NCI-H187 (cell line): ENCODE results near the gene STH.
"Not testable (repeated sequence)": the region's sequence is repeated elsewhere in the genome, so short reads cannot be mapped to it uniquely, and the experiment has no call there.

Experiments used
- DNase-seq, 2 experiments: peaks; one replicate each; lab custom pipeline; 2025; lab: John Stamatoyannopoulos, UW

The STH gene, protein sequence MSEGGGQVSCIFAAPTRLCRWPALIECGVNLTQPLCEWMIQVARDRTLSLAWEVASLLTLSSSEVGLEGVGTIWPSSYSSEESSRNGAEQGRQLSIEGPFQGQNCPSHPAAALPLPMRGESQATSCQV

DNA sequence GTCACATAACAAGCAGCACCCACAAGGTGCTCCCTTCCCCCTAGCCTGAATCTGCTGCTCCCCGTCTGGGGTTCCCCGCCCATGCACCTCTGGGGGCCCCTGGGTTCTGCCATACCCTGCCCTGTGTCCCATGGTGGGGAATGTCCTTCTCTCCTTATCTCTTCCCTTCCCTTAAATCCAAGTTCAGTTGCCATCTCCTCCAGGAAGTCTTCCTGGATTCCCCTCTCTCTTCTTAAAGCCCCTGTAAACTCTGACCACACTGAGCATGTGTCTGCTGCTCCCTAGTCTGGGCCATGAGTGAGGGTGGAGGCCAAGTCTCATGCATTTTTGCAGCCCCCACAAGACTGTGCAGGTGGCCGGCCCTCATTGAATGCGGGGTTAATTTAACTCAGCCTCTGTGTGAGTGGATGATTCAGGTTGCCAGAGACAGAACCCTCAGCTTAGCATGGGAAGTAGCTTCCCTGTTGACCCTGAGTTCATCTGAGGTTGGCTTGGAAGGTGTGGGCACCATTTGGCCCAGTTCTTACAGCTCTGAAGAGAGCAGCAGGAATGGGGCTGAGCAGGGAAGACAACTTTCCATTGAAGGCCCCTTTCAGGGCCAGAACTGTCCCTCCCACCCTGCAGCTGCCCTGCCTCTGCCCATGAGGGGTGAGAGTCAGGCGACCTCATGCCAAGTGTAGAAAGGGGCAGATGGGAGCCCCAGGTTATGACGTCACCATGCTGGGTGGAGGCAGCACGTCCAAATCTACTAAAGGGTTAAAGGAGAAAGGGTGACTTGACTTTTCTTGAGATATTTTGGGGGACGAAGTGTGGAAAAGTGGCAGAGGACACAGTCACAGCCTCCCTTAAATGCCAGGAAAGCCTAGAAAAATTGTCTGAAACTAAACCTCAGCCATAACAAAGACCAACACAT, at the start of gene STH:
STH (plus strand) TSS at position 264 of the 913 bp plus-strand sequence; CDS start at position 294, 30 bp downstream.
- DNase-seq, result no peak

DNA sequence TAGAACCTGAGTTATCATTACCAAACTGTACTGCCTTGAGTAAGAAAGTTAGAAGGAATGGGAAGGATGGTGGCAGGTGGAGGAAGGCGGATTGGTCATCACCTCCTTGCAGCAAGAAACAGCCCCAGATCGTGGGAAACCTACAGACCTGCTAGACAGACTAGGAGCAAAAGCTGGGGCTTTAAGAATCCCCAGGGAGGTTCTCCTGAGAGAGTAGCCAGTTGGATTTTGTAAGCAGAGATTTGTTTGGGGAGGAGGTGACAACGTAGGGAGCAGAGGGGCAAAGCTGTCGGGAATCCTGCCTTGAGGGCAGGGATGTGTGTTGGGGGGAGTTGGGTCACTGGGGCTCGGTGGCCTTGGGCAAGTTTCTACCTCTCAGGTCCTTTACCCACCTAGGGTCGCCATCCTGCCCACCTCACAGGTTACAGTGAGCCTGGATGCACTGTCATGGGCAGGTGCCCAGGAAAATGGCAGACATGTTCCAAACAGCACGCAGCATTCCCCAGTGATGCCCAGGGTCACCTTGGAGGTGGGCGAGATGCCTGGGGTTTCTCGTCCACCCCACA, 49.2 kb upstream of the STH start:
- no peak for DNase-seq

DNA sequence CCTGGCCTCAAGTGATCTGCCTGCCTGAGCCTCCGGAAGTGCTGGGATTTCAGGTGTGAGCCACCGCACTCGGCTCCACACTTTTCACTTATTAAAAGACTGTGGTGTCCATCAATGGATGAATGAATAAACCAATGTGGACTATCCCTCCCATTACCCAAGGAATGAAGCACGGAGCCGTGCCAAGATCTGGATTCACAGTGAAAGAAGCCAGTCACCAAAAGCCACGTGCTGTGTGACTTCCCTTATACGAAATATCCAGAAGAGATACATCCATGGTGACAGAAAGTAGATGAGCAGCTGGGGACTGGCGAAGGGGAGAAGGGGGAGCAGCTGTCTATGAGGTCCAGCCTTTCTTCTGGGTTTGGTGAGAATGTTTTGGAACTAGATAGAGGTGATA, 48.2 kb upstream of the STH start:
- DNase-seq, result no peak

DNA sequence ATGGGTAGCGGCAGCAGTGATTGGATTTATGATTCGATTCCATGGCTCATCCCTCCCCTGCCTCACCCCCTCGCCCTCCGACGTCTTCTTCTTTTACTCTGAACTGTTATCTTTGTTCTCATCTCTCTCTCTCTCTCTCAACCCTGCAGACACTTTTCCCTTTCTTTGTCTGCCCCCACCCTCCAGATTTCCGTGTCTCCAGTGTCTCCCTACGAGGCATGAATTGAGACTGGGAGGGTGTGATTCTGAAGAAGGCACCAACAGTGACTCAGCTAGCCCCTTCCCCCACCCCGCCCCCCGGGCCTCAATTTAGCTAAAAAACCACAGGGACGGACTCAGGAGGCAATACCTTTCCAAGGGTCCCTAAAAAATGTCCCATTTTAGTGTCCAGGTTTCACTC, 47.6 kb upstream of the STH start:
- DNase-seq, result no peak

DNA sequence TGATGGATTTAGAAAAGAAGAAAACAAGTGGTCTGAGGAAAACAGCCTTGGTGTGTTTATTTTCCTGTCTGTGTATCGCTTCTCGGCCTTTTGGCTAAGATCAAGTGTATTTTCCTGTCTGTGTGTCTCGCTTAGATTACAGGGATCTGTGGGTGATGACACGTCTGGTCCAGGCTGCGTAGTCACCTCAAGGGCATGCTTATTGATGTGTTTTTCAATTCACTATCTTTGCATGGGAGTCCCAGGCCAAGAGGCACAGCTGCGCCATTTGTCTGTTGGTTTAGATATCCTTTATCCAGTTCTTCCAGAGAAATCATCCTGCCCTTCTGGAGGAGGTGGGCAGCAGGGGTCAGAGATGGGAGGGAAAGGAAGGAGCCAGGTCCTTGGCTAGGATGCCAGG, 47.1 kb upstream of the STH start:
- no peak for DNase-seq

DNA sequence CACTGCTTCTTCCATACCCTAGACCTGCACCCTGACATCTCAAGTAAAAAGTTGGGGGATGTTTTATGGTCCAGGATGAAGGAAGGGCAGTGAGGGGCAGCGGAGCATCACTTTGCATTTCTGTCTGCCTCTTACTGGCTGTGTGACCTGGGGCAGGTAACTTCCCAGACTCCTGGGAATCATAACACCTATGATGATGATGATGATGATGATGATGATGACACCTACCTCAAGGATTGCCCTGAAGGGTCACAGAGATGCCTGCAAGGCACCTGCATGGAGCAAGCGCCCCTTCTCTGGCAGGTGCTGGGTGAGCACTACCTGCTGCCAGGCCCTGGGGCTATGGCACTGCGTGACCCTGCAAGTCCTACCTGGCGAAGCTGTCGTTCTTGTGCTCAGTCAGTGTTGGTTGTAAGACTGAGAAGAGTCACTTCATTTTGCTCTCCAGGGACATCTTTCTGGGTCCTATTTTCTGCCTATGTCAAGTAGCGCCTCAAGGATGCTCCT, 46.2 kb upstream of the STH start:
- no peak for DNase-seq

DNA sequence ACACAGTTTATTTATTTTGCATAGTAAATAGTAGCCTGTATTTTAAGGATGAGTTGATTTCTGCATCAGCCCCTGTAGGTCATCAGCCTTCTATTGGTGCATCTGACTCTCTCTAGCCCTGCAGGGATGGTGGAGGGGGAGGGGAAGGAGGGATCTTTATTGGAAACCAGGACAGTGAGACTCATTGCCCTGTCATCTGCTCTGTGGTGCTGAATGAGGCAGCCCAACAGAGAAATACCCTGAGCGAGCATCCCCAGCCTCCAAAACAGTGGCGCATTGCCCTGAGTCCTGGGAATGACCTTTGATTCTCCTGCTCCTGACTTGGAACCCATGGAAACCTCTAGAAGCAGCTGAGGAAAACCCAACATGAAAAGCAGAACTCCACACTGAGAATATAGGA, 45.5 kb upstream of the STH start:
- no peak for DNase-seq

DNA sequence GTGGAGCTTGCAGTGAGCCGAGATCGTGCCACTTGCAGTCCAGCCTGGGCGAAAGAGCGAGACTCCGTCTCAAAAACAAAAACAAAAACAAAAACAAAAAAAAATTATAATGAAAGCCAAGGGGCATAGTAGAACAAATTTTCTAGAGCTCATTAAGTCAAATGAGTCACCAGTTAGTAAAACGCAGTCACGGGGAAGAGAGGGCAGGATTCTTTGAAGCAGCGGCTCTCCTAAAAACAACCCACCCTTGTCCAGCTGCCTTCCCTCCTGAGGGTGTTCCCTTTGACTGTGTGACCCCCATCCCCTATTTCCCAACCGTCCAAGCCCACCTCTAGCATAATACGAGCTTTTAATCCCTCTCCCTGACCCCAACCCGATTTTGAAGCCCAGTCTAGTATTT, 44.1 kb upstream of the STH start:
- no peak for DNase-seq

DNA sequence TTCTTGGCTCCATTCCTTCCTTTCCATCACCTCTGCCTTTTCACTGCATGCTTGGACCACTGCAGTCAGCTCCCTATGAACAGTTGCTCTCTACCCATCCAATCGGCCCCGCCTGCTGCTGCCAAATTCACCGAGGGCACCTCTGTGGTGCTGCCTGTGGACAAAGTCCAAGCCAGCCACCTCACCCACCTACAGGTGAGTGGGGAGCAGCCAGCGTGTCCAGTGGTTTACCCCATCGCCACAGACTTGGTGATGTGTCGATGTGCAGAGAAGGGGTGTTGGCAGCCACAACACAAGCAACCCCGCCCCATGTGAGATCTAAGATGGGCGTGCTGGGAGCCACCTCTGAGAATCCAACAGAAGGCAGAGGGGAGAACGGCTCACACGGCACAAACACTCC, 43.7 kb upstream of the STH start:
- no peak for DNase-seq

DNA sequence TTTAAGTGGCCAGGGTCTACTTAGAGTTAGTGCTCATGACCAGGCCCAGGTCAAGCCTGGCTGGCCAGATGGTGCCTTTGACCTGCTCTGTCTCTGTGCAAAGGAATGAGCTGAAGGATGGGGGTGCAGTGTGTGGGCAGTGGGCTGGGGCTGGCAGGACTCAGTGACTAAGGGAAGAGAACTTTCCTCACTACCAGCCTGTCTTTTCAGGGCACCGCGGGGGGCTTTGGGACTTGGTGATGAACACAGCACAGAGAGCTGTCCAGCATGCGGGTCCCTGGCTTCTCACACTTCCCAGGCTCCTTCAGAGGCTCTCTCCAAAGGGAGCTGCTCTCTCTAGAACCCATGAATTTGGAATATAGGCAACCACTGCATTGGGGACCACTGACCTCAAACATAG, 43.0 kb upstream of the STH start:
- DNase-seq, result no peak

DNA sequence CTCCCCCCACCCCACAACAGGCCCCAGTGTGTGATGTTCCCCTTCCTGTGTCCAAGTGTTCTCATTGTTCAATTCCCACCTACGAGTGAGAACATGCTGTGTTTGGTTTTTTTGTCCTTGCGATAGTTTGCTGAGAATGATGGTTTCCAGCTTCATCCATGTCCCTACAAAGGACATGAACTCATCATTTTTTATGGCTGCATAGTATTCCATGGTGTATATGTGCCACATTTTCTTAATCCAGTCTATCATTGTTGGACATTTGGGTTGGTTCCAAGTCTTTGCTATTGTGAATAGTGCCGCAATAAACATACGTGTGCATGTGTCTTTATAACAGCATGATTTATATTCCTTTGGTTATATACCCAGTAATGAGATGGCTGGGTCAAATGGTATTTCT, 42.3 kb upstream of the STH start:
- not testable (repeated sequence) for DNase-seq

DNA sequence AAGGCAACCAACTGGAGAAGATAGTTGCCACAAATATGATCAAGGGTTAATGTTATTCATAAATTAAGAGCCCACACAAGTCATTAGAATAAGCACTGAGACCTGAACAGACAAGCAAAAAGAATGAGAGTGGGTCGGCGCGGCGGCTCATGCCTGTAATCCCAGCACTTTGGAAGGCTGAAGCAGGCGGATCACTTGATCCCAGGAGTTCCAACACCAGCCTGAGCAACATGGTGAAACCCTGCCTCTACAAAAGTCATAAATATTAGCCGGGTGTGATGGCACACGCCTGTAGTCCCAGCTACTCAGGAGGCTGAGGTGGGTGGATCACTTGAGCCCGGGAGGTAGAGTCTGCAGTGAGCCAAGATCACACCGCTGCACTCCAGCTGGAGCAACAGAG, 40.7 kb upstream of the STH start:
- no peak for DNase-seq

DNA sequence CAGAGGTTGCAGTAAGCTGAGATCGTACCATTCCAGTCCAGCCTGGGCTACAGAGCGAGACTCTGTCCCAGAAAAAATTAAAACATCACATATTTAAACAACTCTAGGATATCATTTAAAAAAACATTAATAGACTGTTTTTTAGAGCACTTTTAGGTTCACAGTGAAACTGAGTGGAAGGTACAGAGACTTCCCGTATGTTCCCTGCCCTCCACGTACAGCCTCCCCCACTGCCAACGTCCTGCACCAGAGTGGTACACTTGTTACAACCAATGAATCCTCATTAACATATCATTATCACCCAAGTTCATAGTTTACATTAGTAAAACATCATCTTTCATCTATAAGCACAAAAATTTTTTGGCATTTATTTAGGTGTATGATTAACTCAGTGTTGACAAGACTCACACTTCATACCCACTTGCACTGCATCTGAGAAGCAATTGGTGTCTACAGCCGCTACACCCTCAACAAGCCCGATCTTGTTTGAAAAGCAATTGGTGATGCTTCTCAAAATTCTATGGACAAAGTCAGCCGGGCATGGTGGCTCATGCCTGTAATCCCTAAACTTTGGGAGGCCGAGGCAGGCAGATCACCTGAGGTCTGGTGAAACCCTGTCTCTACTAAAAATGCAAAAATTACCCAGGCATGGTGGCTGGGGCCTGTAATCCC, 39.9 kb upstream of the STH start:
- no peak for DNase-seq

DNA sequence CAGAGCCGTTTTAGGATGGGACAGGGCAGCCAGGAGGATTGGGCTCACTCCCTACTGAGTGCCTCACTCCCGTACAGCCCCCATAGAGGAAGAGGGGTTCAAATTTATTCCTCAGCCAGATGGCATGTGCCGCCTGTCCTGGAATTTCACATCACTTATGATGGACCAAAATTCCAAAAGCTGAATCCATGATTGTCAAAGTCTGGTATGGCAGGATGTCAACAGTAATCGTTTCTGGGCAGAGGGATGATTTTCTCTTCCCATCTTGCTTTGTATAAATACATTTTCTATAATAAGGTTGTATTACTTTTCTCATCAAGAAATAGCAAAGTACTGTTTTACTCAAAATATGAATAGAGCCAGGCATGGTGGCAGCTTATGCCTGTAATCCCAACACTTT, 38.7 kb upstream of the STH start:
- DNase-seq, result no peak

DNA sequence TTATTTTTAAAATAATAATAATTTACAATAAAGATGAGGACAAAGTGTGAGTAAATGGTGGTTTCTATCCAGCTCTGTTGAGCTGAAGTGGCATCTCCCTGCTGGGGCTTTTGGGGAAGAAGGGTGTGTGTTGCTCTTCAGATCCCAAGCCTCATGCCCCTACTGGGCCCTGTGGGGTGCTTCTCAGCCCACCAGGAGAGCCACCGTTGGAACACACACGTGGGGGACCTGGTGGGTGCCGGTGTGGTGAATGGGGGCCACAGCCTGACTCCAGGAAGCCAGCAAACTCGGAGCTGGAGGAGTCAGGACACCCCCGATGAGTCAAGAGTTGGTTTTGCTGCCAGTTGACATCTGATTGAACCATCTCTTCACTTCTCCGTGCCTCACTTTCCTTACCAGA, 37.8 kb upstream of the STH start:
- no peak for DNase-seq

DNA sequence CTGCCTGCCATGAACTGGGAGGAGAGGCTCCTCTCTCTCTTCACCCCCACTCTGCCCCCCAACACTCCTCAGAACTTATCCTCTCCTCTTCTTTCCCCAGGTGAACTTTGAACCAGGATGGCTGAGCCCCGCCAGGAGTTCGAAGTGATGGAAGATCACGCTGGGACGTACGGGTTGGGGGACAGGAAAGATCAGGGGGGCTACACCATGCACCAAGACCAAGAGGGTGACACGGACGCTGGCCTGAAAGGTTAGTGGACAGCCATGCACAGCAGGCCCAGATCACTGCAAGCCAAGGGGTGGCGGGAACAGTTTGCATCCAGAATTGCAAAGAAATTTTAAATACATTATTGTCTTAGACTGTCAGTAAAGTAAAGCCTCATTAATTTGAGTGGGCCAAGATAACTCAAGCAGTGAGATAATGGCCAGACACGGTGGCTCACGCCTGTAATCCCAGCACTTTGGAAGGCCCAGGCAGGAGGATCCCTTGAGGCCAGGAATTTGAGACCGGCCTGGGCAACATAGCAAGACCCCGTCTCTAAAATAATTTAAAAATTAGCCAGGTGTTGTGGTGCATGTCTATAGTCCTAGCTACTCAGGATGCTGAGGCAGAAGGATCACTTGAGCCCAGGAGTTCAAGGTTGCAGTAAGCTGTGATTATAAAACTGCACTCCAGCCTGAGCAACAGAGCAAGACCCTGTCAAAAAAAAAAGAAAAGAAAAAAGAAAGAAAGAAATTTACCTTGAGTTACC, 36.7 kb upstream of the STH start:
- no peak for DNase-seq

DNA sequence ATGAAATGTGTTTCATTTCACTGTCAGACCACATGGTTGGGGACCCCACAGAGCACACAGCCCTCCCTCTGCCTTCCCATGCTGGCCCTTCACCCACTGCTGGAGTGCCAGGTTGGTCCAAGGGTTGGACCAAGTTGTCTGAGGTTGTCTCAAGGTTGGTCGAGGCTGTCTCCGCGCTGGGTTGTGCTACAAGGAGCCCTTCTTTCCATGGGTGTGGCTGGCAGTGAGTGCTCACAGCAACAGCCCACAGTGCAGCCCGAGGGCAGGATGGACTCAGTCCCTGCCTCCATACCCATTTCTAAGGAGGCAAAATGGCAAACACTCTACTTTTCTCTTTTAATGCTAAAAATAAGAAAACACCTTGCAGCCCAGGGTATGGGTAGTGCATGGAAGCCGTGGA, 35.8 kb upstream of the STH start:
- DNase-seq, result no peak

DNA sequence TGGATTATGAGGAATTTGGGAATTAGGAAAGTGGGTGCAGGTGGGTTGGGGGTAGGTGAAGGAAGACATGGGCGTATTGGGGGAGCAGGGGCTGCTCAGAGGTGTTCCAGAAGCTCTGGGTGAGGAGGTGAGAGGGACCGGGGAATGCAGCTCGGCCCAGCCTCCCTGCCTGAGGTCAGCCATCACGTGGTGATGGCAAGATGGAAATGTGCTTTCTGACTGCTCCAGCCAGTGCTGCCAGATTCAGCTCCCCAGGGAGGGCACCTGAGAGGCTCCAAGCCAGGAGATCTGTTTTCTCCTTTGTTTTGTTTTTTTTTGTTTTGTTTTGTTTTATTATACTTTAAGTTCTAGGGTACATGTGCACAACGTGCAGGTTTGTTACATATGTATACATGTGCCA, 35.2 kb upstream of the STH start:
- DNase-seq, result no peak

DNA sequence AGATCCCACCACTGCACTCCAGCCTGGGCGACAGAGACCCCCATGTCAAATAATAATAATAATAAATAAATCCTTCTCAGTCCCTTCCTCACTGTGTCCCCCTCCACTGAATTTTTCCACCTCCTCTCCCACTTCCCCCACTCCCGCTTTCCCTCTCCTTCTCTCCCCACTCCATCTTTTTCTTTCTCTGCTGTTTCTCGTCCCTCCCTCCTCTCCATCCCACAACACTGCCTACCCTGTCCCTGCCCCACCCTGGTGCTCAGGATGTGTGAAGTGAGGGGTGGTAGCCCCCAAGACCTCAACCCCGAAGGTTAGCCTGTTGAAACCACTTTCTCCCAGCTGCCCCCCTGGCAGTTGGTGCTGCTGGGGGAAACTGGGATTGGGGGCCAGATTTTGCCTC, 34.4 kb upstream of the STH start:
- no peak for DNase-seq

DNA sequence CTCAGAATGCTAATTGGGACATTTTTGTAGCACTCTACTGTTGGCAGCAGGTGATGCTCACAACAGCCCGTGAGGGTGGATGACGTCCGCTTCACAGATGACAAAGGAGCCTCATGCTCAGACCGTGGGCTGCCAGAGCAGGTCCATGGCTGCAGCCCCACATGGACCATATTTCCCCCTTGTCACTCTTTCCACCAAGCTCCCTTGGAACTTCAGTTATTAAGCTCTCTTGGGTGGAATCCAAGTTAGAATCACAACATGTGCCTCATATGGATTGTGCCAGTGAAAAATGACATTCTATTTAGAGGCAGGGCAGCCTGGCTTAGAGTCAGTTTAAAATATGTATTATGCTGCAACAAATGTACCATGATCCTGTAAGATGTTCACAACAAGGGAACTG, 33.2 kb upstream of the STH start:
- no peak for DNase-seq

DNA sequence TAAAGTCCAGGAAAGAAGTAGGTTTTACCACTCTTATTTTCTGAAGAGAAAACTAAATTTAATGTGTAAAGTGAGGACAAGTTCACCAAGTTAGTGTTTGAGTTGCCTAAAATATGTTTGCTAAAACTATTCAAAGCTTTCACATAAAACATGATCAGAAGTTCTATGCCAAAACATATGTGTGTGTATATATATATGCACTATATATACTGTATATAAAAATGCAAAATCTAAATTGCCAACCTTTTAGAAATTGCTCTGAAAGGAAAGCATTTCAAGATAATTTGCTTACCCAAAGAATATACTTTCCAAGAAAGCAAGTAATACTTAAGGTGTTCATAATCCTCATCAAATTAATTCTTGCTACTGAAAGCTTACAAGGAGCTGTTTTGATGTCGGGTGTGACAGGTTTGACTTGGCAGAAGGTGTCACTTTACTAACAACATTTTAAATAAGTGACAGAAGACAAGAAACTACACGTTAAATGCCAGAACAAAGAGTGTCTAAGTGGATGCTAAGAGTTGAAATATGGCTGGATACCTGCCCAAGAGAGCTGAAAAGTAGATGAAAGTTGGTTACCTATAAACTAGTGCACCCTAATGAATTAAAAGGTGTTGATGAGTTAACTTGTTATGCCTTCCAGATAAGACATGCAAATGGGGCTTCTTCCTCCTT, 32.3 kb upstream of the STH start:
- DNase-seq, result no peak
